GM20000 (cell line): ENCODE results near the gene ADARB2.
"Not testable (repeated sequence)": the region's sequence is repeated elsewhere in the genome, so short reads cannot be mapped to it uniquely, and the experiment has no call there.

Source experiments
- DNase-seq: peaks from one replicate; pipeline ENCODE4 v3.0.0; 2012; ENCODE audit warnings: low spot score
- CTCF ChIP-seq: IDR thresholded peaks from 2 replicates; pipeline ENCODE4 v1.5.1; 2012; ENCODE audit warnings: mild to moderate bottlenecking, control low read depth; ENCODE audit errors: extremely low read depth, missing control alignments

Gene ADARB2

GRCh38 chr10:1163204-1163660 lies 574.1 kb downstream of the ADARB2 start:
- TF ChIP-seq CTCF: no peak

DNA sequence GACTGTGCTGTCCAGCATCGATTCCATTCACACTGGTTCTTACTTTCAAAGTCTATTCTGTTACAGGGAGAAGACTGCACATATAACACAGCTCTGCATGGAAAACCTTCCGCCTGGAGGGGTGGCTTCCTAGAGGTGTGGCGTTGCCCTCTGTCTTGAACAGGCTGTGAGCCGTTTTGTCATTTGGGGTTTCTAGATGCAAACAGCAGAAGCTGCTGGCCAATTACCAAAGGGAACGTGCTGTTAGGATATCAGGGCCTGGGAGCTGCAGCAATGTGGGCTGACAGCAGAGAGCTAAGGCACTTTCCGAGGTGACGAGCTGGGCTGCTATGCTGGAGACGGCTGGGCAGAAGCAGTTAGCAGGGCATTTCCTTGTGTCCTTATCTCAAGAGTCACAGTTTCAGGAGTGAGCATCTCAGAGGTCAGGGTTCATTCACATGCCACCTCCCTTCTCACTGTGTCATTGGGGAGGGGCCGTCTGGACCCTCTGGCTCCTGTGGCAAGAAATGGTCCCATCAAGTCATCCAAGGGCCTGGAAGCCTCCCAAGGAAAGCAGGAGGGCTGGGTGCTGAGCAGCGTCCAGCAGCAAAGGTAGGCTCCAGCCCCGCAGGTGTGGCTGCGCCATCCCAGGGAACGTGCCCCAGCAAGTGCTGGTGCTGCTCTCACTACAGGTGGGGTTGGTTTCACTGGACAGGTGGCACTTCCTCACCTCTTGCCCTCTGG lies 574.7 kb downstream of the ADARB2 start:
- no peak for TF ChIP-seq CTCF
- no peak for DNase-seq

More at GRCh38 chr10:1163204-1163660, 574.1 kb downstream of the ADARB2 start:
- DNase-seq: no peak

DNA sequence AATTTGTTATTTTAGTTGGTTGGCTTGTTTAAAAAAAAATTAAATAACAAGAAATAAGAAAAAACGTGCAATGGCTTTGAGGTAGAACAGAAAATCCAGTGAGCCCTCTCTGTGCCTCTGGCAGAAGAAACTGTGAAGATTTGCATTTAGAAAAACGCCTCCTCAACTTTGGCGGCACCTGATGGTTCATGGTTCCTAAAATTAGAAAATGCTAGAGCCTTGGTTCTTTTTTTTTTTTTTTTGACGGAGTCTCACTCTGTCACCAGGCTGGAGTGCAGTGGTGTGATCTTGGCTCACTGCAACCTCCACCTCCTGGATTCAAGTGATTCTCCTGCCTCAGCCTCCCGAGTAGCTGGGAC lies 576.0 kb downstream of the ADARB2 start:
- DNase-seq: not testable (repeated sequence)

GRCh38 chr10:1160561-1161314 lies 576.6 kb downstream of the ADARB2 start:
- no peak for TF ChIP-seq CTCF
- no peak for DNase-seq

- TF ChIP-seq CTCF: no peak
- DNase-seq: no peak
These were observed 577.9 kb downstream of the ADARB2 start for GRCh38 chr10:1159131-1160061.

DNA sequence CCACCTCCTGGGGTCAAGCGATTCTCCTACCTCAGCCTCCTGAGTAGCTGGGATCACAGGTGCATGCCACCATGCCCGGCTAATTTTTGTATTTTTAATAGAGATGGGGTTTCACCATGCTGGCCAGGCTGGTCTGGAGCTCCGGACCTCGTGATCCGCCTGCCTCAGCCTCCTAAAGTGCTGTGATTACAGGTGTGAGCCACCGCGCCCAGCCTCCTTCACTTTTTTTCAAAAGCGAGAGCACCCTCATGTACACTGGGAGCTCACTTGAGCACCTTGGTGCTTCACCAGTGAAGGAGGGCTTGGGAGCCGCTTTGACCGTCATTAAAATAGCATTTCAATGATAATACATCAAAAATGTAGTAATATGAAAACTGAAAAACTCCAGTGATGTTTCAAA lies 578.8 kb downstream of the ADARB2 start:
- DNase-seq: not testable (repeated sequence)

DNA sequence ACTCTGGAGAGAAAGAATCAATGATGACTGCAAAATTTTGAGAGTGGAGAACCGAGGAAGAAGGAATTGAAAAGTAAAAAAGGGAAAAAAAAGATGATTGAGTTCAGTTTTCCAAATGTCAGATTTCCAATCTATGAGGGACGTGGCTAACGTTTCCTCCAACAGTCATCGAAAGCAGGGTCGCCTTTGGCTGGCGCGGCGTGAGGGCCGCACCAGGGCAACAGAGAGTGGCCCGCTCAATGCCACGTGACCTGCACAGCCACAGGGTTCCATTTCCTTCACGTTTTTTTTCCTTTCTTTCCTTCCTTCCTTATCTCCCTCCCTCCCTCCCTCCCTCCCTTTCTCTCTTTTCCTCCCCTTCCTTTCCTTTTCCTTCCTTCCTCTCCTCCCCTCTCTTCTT lies 579.3 kb downstream of the ADARB2 start:
- no peak for TF ChIP-seq CTCF
- DNase-seq: no peak

GRCh38 chr10:1157615-1157933 lies 579.8 kb downstream of the ADARB2 start:
- no peak for TF ChIP-seq CTCF

More at GRCh38 chr10:1157615-1157933, 579.8 kb downstream of the ADARB2 start:
- DNase-seq: no peak
